KOPT-K1 (cell line): ENCODE measurements around the gene THUMPD3.

Experiments
- H3K27ac ChIP-seq: fragments of 200-600 bp; sonication (generic); 2 replicates; pipeline ENCODE4 v1.5.1; 2016; ENCODE audit warnings: antibody characterized with exemption, mild to moderate bottlenecking, low read depth, low read length; ENCODE audit not compliant: poor library complexity, severe bottlenecking
- H3K36me3 ChIP-seq: fragments of 200-600 bp; sonication (generic); 2 replicates; pipeline ENCODE4 v1.5.1; 2017; ENCODE audit warnings: antibody characterized with exemption, mild to moderate bottlenecking, low read length, moderate library complexity; ENCODE audit not compliant: insufficient read depth
- H3K9me3 ChIP-seq: fragments of 200-600 bp; sonication (generic); 2 replicates; pipeline ENCODE4 v1.5.1; 2017; ENCODE audit warnings: antibody characterized with exemption, low read length, mild to moderate bottlenecking; ENCODE audit not compliant: insufficient read depth, poor library complexity, severe bottlenecking

The THUMPD3 gene

GRCh38 chr3:9386078-9386459 lies 23.2 kb downstream of the THUMPD3 start:
- Histone ChIP-seq H3K27ac (no peak overlapping the region), H3K9me3 (no peaks in the 10 kb centered on the region), H3K36me3 (peaks cover 97% of the 10 kb centered on the region)

- peaks cover 98% of the 10 kb centered on the region for H3K36me3 ChIP-seq
These were observed 23.9 kb downstream of the THUMPD3 start for GRCh38 chr3:9386501-9387321.

GRCh38 chr3:9387322-9387655 lies 24.4 kb downstream of the THUMPD3 start:
- peaks cover 98% of the 10 kb centered on the region for H3K36me3 ChIP-seq
- H3K9me3 ChIP-seq: no peaks in the 10 kb centered on the region
- no peak overlapping the region for H3K27ac ChIP-seq

More at GRCh38 chr3:9386501-9387321, 23.9 kb downstream of the THUMPD3 start:
- no peaks in the 10 kb centered on the region for H3K9me3 ChIP-seq
- H3K27ac ChIP-seq: no peak overlapping the region

GRCh38 chr3:9388142-9388541 lies 25.3 kb downstream of the THUMPD3 start:
- Histone ChIP-seq H3K9me3 (no peaks in the 10 kb centered on the region), H3K27ac (no peak overlapping the region), H3K36me3 (peaks cover 98% of the 10 kb centered on the region)

GRCh38 chr3:9388562-9389272 lies 25.9 kb downstream of the THUMPD3 start:
- peaks cover 98% of the 10 kb centered on the region for H3K36me3 ChIP-seq
- H3K9me3 ChIP-seq: no peaks in the 10 kb centered on the region
- H3K27ac ChIP-seq: no peak overlapping the region

GRCh38 chr3:9390265-9390888 lies 27.5 kb downstream of the THUMPD3 start:
- H3K9me3 ChIP-seq: no peaks in the 10 kb centered on the region
- peaks cover 98% of the 10 kb centered on the region for H3K36me3 ChIP-seq
- no peak overlapping the region for H3K27ac ChIP-seq

- H3K36me3 ChIP-seq: peaks cover 86% of the 10 kb centered on the region
- no peaks in the 10 kb centered on the region for H3K9me3 ChIP-seq
- no peak overlapping the region for H3K27ac ChIP-seq
These were observed 29.2 kb downstream of the THUMPD3 start for GRCh38 chr3:9392041-9392440.

- peak overlapping the region; percentile 98 for H3K27ac ChIP-seq
- peaks cover 52% of the 10 kb centered on the region for H3K36me3 ChIP-seq
- no peaks in the 10 kb centered on the region for H3K9me3 ChIP-seq
These were observed 32.9 kb downstream of the THUMPD3 start for GRCh38 chr3:9395570-9396300.

GRCh38 chr3:9396301-9396631 lies 33.4 kb downstream of the THUMPD3 start:
- Histone ChIP-seq H3K27ac (peak overlapping the region; percentile 98), H3K36me3 (peaks cover 47% of the 10 kb centered on the region)

GRCh38 chr3:9396632-9397331 lies 33.9 kb downstream of the THUMPD3 start:
- peaks cover 42% of the 10 kb centered on the region for H3K36me3 ChIP-seq

More at GRCh38 chr3:9396301-9396631, 33.4 kb downstream of the THUMPD3 start:
- no peaks in the 10 kb centered on the region for H3K9me3 ChIP-seq

GRCh38 chr3:9397332-9397905 lies 34.6 kb downstream of the THUMPD3 start, which contains the start of gene SETD5:
Gene SETD5 (plus strand): TSS chr3:9397615. CDS start chr3:9428939, 31,324 bp downstream.
- H3K27ac ChIP-seq: peak within 1 kb of the TSS; percentile 98
- peaks cover 35% of the 10 kb centered on the region for H3K36me3 ChIP-seq
- no peaks in the 10 kb centered on the region for H3K9me3 ChIP-seq

More at GRCh38 chr3:9396632-9397331, 33.9 kb downstream of the THUMPD3 start:
- H3K27ac ChIP-seq: peak overlapping the region; percentile 98
- H3K9me3 ChIP-seq: no peaks in the 10 kb centered on the region

- Histone ChIP-seq H3K36me3 (peaks cover 29% of the 10 kb centered on the region), H3K27ac (peak overlapping the region; percentile 98), H3K9me3 (no peaks in the 10 kb centered on the region)
These were observed 35.2 kb downstream of the THUMPD3 start for GRCh38 chr3:9397906-9398699.

- Histone ChIP-seq H3K9me3 (no peaks in the 10 kb centered on the region), H3K27ac (peak overlapping the region; percentile 98), H3K36me3 (peaks cover 22% of the 10 kb centered on the region)
These were observed 36.0 kb downstream of the THUMPD3 start for GRCh38 chr3:9398700-9399336.
